ENCODE data around the gene ATG4B. TPM values are rescaled to one million over a fixed set of nuclear protein-coding genes. Genes with fewer than 3 reads are reported as not detected.

ATG4B gene
- total and polyA plus RNA-seq, 2 experiments from 2014 or later = 65.3 to 85.5 TPM

DNA sequence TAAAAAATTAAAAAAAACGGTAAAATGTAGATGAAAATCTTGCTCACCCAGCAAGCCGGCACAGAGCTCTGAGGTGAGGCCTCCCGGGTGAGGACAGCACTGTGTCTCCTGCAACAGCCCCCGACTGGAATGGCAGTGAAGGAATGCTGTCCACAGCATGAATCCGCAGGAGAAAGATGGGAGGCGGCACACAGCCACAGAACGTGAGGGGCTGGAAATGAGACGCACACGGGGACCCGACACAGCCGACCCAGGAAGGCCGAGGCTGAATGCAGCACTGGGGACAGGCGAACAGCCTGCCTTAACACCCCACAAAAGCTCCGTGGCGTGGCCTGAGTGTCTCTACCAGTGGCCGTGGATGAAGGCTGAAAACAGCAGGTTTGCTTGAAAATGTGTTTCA lies 44.2 kb upstream of the ATG4B start:
- no peak overlapping the region for H3K27ac ChIP-seq

GRCh38 chr2:241595600-241596140 lies 41.8 kb upstream of the ATG4B start:
- peaks cover 13% of the 10 kb centered on the region; the same call in 1 of the 2 replicates for H3K36me3 ChIP-seq (ENCODE audit: low read depth)
- no peak for TF ChIP-seq EZH2phosphoT487 (IDR thresholded peaks at IDR 0.05; ENCODE audit: insufficient read depth, low read depth)
- no peak for TF ChIP-seq EZH2 (IDR thresholded peaks at IDR 0.05; ENCODE audit: insufficient read depth, poor library complexity, severe bottlenecking)

More for the DNA sequence above, 44.2 kb upstream of the ATG4B start:
- no peak overlapping the region for H3K4me3 ChIP-seq
- no peak for TF ChIP-seq EZH2 (IDR thresholded peaks at IDR 0.05; ENCODE audit: insufficient read depth, poor library complexity, severe bottlenecking)
- no peak for TF ChIP-seq EZH2phosphoT487 (IDR thresholded peaks at IDR 0.05; ENCODE audit: insufficient read depth, low read depth)
- no peaks in the 10 kb centered on the region for H3F3A ChIP-seq (ENCODE audit: insufficient read depth)
- DNase-seq = no peak
- H4K20me1 ChIP-seq (ENCODE audit: insufficient read depth) = no peaks in the 10 kb centered on the region
- H3K36me3 ChIP-seq (ENCODE audit: low read depth) = peaks cover 10% of the 10 kb centered on the region; the same call in 1 of the 2 replicates
- H3K27me3 ChIP-seq (replicated peaks; ENCODE audit: insufficient read depth) = no peaks in the 10 kb centered on the region
- in situ Hi-C loops (cut with MboI) = no loop called here
- H3K9me2 ChIP-seq (ENCODE audit: insufficient read depth) = no peaks in the 10 kb centered on the region
- no peaks in the 10 kb centered on the region for H3K9me3 ChIP-seq (ENCODE audit: low read depth)
- no peak overlapping the region for H3K4me2 ChIP-seq (ENCODE audit: unreplicated experiment)
- H3K4me1 ChIP-seq (ENCODE audit: insufficient read depth) = no peaks in the 10 kb centered on the region
- H2AFZ ChIP-seq = no peak overlapping the region
- no peaks in the 10 kb centered on the region; the same call in 1 of the 2 replicates for H3K79me2 ChIP-seq (ENCODE audit: insufficient read depth)
- no peak overlapping the region for H3K9ac ChIP-seq
- 90 to 91% methylated on average over 16 of the region's 16 CpGs for WGBS, 2 experiments (ENCODE audit: low coverage in 1 of 2, low lambda C conversion rate in 2 of 2, missing lambda C conversion rate in 2 of 2)

GRCh38 chr2:241597561-241597960 lies 39.9 kb upstream of the ATG4B start:
- no peak for DNase-seq
- TF ChIP-seq EZH2phosphoT487 (IDR thresholded peaks at IDR 0.05; ENCODE audit: insufficient read depth, low read depth) = no peak
- no peak for TF ChIP-seq EZH2 (IDR thresholded peaks at IDR 0.05; ENCODE audit: insufficient read depth, poor library complexity, severe bottlenecking)
- no peak overlapping the region for H3K4me3 ChIP-seq
- H3K79me2 ChIP-seq (ENCODE audit: insufficient read depth) = no peaks in the 10 kb centered on the region; the same call in 1 of the 2 replicates
- no peak overlapping the region for H3K27ac ChIP-seq
- H3F3A ChIP-seq (ENCODE audit: insufficient read depth) = no peaks in the 10 kb centered on the region
- no peak overlapping the region for H2AFZ ChIP-seq
- H3K4me1 ChIP-seq (ENCODE audit: insufficient read depth) = no peaks in the 10 kb centered on the region
- peaks cover 18% of the 10 kb centered on the region; the same call in 1 of the 2 replicates for H3K36me3 ChIP-seq (ENCODE audit: low read depth)
- H3K9me2 ChIP-seq (ENCODE audit: insufficient read depth) = no peaks in the 10 kb centered on the region
- H3K9me3 ChIP-seq (ENCODE audit: low read depth) = no peaks in the 10 kb centered on the region
- no peaks in the 10 kb centered on the region for H3K27me3 ChIP-seq (replicated peaks; ENCODE audit: insufficient read depth)
- no peaks in the 10 kb centered on the region for H4K20me1 ChIP-seq (ENCODE audit: insufficient read depth)
- 91% methylated on average over 6 of the region's 6 CpGs for WGBS, 2 experiments (ENCODE audit: low coverage in 1 of 2, low lambda C conversion rate in 2 of 2, missing lambda C conversion rate in 2 of 2)
- no peak overlapping the region for H3K4me2 ChIP-seq (ENCODE audit: unreplicated experiment)
- H3K9ac ChIP-seq = no peak overlapping the region
- in situ Hi-C loops (cut with MboI) = no loop called here

More at GRCh38 chr2:241595600-241596140, 41.8 kb upstream of the ATG4B start:
- H3K79me2 ChIP-seq (ENCODE audit: insufficient read depth) = no peaks in the 10 kb centered on the region; the same call in 1 of the 2 replicates
- DNase-seq = no peak
- no peak overlapping the region for H3K27ac ChIP-seq
- 91 to 93% methylated on average over 13 to 15 of the region's 15 CpGs for WGBS, 2 experiments (ENCODE audit: low coverage in 1 of 2, low lambda C conversion rate in 2 of 2, missing lambda C conversion rate in 2 of 2)
- H3K9me2 ChIP-seq (ENCODE audit: insufficient read depth) = no peaks in the 10 kb centered on the region
- no peaks in the 10 kb centered on the region for H4K20me1 ChIP-seq (ENCODE audit: insufficient read depth)
- H3K4me1 ChIP-seq (ENCODE audit: insufficient read depth) = no peaks in the 10 kb centered on the region
- no peak overlapping the region for H3K4me2 ChIP-seq (ENCODE audit: unreplicated experiment)
- H3K27me3 ChIP-seq (replicated peaks; ENCODE audit: insufficient read depth) = no peaks in the 10 kb centered on the region
- in situ Hi-C loops (cut with MboI) = no loop called here
- no peak overlapping the region for H2AFZ ChIP-seq
- H3K9me3 ChIP-seq (ENCODE audit: low read depth) = no peaks in the 10 kb centered on the region
- no peaks in the 10 kb centered on the region for H3F3A ChIP-seq (ENCODE audit: insufficient read depth)
- H3K9ac ChIP-seq = no peak overlapping the region
- H3K4me3 ChIP-seq = no peak overlapping the region

GRCh38 chr2:241598061-241598460 lies 39.4 kb upstream of the ATG4B start:
- H3K9ac ChIP-seq = no peak overlapping the region
- no peak overlapping the region for H3K4me2 ChIP-seq (ENCODE audit: unreplicated experiment)
- no peak for DNase-seq
- no peaks in the 10 kb centered on the region; the same call in 1 of the 2 replicates for H3K79me2 ChIP-seq (ENCODE audit: insufficient read depth)
- no peaks in the 10 kb centered on the region for H3K27me3 ChIP-seq (replicated peaks; ENCODE audit: insufficient read depth)
- no peak for TF ChIP-seq EZH2phosphoT487 (IDR thresholded peaks at IDR 0.05; ENCODE audit: insufficient read depth, low read depth)
- TF ChIP-seq EZH2 (IDR thresholded peaks at IDR 0.05; ENCODE audit: insufficient read depth, poor library complexity, severe bottlenecking) = no peak
- no peaks in the 10 kb centered on the region for H4K20me1 ChIP-seq (ENCODE audit: insufficient read depth)
- no peak overlapping the region for H2AFZ ChIP-seq
- no peaks in the 10 kb centered on the region for H3K9me2 ChIP-seq (ENCODE audit: insufficient read depth)
- H3F3A ChIP-seq (ENCODE audit: insufficient read depth) = no peaks in the 10 kb centered on the region
- in situ Hi-C loops (cut with MboI) = no loop called here
- no peak overlapping the region for H3K4me3 ChIP-seq
- H3K9me3 ChIP-seq (ENCODE audit: low read depth) = no peaks in the 10 kb centered on the region
- no peak overlapping the region for H3K27ac ChIP-seq
- H3K36me3 ChIP-seq (ENCODE audit: low read depth) = peaks cover 18% of the 10 kb centered on the region; the same call in 1 of the 2 replicates
- no peaks in the 10 kb centered on the region for H3K4me1 ChIP-seq (ENCODE audit: insufficient read depth)
- 43 to 50% methylated on average over 5 of the region's 5 CpGs for WGBS, 2 experiments (ENCODE audit: low coverage in 1 of 2, low lambda C conversion rate in 2 of 2, missing lambda C conversion rate in 2 of 2)
